Vagina (tissue), 2 donors: ENCODE measurements around the gene FGD4. TPM values are rescaled to one million over a fixed set of nuclear protein-coding genes. Genes with fewer than 3 reads are reported as not detected.

Source experiments
- DNase-seq, 2 donors: peaks; one replicate each; pipeline ENCODE4 v3.0.0-alpha.2; 2017; ENCODE audit errors: extremely low spot score in 2 of 2
- H3K27ac ChIP-seq: fragments of 200-600 bp; sonication (generic); one replicate; pipeline ENCODE4 v1.5.1; 2019
- H3K27me3 ChIP-seq: fragments of 200-600 bp; sonication (generic); one replicate; pipeline ENCODE4 v1.5.1; 2019
- H3K36me3 ChIP-seq, 2 donors: fragments of 200-600 bp; sonication (generic); one replicate each; pipeline ENCODE4 v1.5.1; 2017 to 2019
- H3K4me1 ChIP-seq: fragments of 200-600 bp; sonication (generic); one replicate; pipeline ENCODE4 v1.5.1; 2019
- H3K4me3 ChIP-seq, 2 donors: fragments of 200-600 bp; sonication (generic); 1 replicate in 1 of 2; 2 replicates in 1 of 2; pipeline ENCODE4 v1.5.1; 2016 to 2019
- H3K9me3 ChIP-seq: fragments of 200-600 bp; sonication (generic); one replicate; pipeline ENCODE4 v1.5.1; 2019
- CTCF ChIP-seq, 3 experiments: fragments of 450-650 bp in 2 of 3; fragments of 200-600 bp in 1 of 3; sonication (generic) in 1 of 3; IDR thresholded peaks; one replicate each; pipeline ENCODE4 v1.5.1; 2017 to 2019; ENCODE audit warnings: antibody characterized with exemption in 3 of 3, mild to moderate bottlenecking in 2 of 3, moderate library complexity in 2 of 3
- POLR2A ChIP-seq, 2 donors: fragments of 450-650 bp; IDR thresholded peaks; one replicate each; pipeline ENCODE4 v1.6.1; 2017; ENCODE audit warnings: antibody characterized with exemption in 2 of 2, mild to moderate bottlenecking in 2 of 2, moderate library complexity in 2 of 2
- POLR2AphosphoS5 ChIP-seq, 2 donors: sonication (generic); formaldehyde crosslinking; IDR thresholded peaks; one replicate each; pipeline ENCODE4 v1.9.0; 2017; ENCODE audit warnings: antibody characterized with exemption in 2 of 2, mild to moderate bottlenecking in 2 of 2, low read depth in 1 of 2; ENCODE audit not compliant: insufficient read depth in 1 of 2
- intact Hi-C: fragments of 100-400 bp; cut with DNase I; formaldehyde crosslinking; loops from one replicate; pipeline ENCODE4 v1.15.1; 2023
- total RNA-seq: library from RNA; depleted of rRNA; stranded (reverse); fragments of >200 nt; gene quantifications from one replicate; pipeline ENCODE4 v1.2.3, GENCODE V29; 2016

The FGD4 gene
- total RNA-seq, 1 donor from 2014 or later = 38.3 TPM

- intact Hi-C loops = no loop called here
- Histone ChIP-seq H3K27ac (no peak overlapping the region), H3K36me3 (no peaks in the 10 kb centered on the region), H3K27me3 (no peaks in the 10 kb centered on the region), H3K9me3 (no peaks in the 10 kb centered on the region), H3K4me1 (no peaks in the 10 kb centered on the region), H3K4me3 (no peak overlapping the region)
- TF ChIP-seq POLR2AphosphoS5 (IDR thresholded peaks at IDR 0.05; ENCODE audit: insufficient read depth in 1 of 2, low read depth in 1 of 2) (no peak), CTCF (IDR thresholded peaks at IDR 0.05) (no peak), POLR2A (IDR thresholded peaks at IDR 0.05) (no peak)
- no peak for DNase-seq
Observed at GRCh38 chr12:32494656-32495055, 95.3 kb downstream of the FGD4 start.

- TF ChIP-seq CTCF (IDR thresholded peaks at IDR 0.05) = no peak
- TF ChIP-seq POLR2A (IDR thresholded peaks at IDR 0.05) = no peak
- no peak for TF ChIP-seq POLR2AphosphoS5 (IDR thresholded peaks at IDR 0.05; ENCODE audit: insufficient read depth in 1 of 2, low read depth in 1 of 2)
- Histone ChIP-seq H3K4me1 (peaks cover 12% of the 10 kb centered on the region), H3K27me3 (no peaks in the 10 kb centered on the region), H3K9me3 (no peaks in the 10 kb centered on the region), H3K36me3 (no peaks in the 10 kb centered on the region), H3K4me3 (no peak overlapping the region), H3K27ac (no peak overlapping the region)
- intact Hi-C loops = no loop called here
- DNase-seq = no peak
Observed at GRCh38 chr12:32496946-32497345, 97.6 kb downstream of the FGD4 start.

- peaks cover 21% of the 10 kb centered on the region for H3K4me1 ChIP-seq
- TF ChIP-seq POLR2A (IDR thresholded peaks at IDR 0.05) (no peak), CTCF (IDR thresholded peaks at IDR 0.05) (no peak), POLR2AphosphoS5 (IDR thresholded peaks at IDR 0.05; ENCODE audit: insufficient read depth in 1 of 2, low read depth in 1 of 2) (no peak)
- no peak overlapping the region for H3K27ac ChIP-seq
- no peaks in the 10 kb centered on the region for H3K9me3 ChIP-seq
- DNase-seq = no peak
- no peak overlapping the region for H3K4me3 ChIP-seq
- H3K36me3 ChIP-seq = no peaks in the 10 kb centered on the region
- intact Hi-C loops = no loop called here
- H3K27me3 ChIP-seq = no peaks in the 10 kb centered on the region
Observed at GRCh38 chr12:32497864-32498263, 98.5 kb downstream of the FGD4 start.

- Histone ChIP-seq H3K4me3 (no peak overlapping the region), H3K27me3 (no peaks in the 10 kb centered on the region), H3K4me1 (peaks cover 33% of the 10 kb centered on the region), H3K9me3 (no peaks in the 10 kb centered on the region), H3K27ac (no peak overlapping the region), H3K36me3 (no peaks in the 10 kb centered on the region)
- DNase-seq = no peak
- TF ChIP-seq POLR2A (IDR thresholded peaks at IDR 0.05) = no peak
- intact Hi-C loops = no loop called here
Observed at GRCh38 chr12:32499048-32499447, 99.7 kb downstream of the FGD4 start.

- TF ChIP-seq POLR2A (IDR thresholded peaks at IDR 0.05) = no peak
- no peak for TF ChIP-seq CTCF (IDR thresholded peaks at IDR 0.05)
- no peak for TF ChIP-seq POLR2AphosphoS5 (IDR thresholded peaks at IDR 0.05; ENCODE audit: insufficient read depth in 1 of 2, low read depth in 1 of 2)
- Histone ChIP-seq H3K36me3 (no peaks in the 10 kb centered on the region), H3K27ac (peak overlapping the region; percentile 21), H3K9me3 (no peaks in the 10 kb centered on the region), H3K27me3 (no peaks in the 10 kb centered on the region), H3K4me1 (peaks cover 46% of the 10 kb centered on the region), H3K4me3 (peak overlapping the region; percentile 30)
- peak in 1 of 2 donors; percentile 89 for DNase-seq
- intact Hi-C loops = no loop called here
Observed at GRCh38 chr12:32501835-32502333, 102.5 kb downstream of the FGD4 start.
